ENCODE results near the gene WASL. TPM values are rescaled to one million over a fixed set of nuclear protein-coding genes. Genes with fewer than 3 reads are reported as not detected.

The WASL gene
- total RNA-seq, 1 donor from 2014 or later: 38.2 TPM

- H3K27ac Mint-ChIP-seq: peak overlapping the region; percentile 99
- H3K36me3 Mint-ChIP-seq (ENCODE audit: insufficient read depth): no peaks in the 10 kb centered on the region
- H3K9me3 Mint-ChIP-seq (ENCODE audit: low read depth): no peaks in the 10 kb centered on the region
- no peaks in the 10 kb centered on the region for H3K27me3 Mint-ChIP-seq
- H3K4me3 Mint-ChIP-seq (ENCODE audit: low read depth): peak overlapping the region; percentile 99
- no peak for DNase-seq (ENCODE audit: low spot score, unreplicated experiment)
- peaks cover 47% of the 10 kb centered on the region for H3K4me1 Mint-ChIP-seq (ENCODE audit: low read depth)
- no peak for TF ChIP-seq CTCF (IDR thresholded peaks at IDR 0.05; ENCODE audit: unreplicated experiment)
Observed at GRCh38 chr7:123746055-123746454, 2.7 kb downstream of the WASL start.

- H3K4me1 Mint-ChIP-seq (ENCODE audit: low read depth): peaks cover 47% of the 10 kb centered on the region
- no peaks in the 10 kb centered on the region for H3K9me3 Mint-ChIP-seq (ENCODE audit: low read depth)
- H3K36me3 Mint-ChIP-seq (ENCODE audit: insufficient read depth): no peaks in the 10 kb centered on the region
- peak overlapping the region; percentile 15 for H3K4me3 Mint-ChIP-seq (ENCODE audit: low read depth)
- no peak for DNase-seq (ENCODE audit: low spot score, unreplicated experiment)
- H3K27me3 Mint-ChIP-seq: no peaks in the 10 kb centered on the region
- no peak for TF ChIP-seq CTCF (IDR thresholded peaks at IDR 0.05; ENCODE audit: unreplicated experiment)
- H3K27ac Mint-ChIP-seq: peak overlapping the region; percentile 88
Observed at GRCh38 chr7:123745437-123745836, 3.4 kb downstream of the WASL start.

DNA sequence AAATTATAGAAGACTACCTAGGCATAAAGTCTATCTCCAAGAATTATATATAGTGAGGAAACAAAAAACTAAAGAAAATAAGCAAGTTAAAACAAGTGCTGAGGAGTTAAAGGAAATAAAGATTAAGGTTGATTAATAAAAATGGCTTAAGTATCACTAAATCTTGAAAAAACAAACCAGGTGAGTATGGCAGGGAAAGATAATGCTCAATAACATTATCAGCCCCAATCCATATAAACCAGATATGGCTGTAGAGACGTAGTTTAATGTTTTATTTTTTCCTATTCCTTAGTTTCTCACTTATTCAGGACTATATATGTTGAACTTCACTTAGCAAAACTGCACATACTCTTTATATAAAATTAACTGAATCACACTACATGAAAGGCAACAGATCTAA, 4.4 kb downstream of the WASL start:
- no peaks in the 10 kb centered on the region for H3K9me3 Mint-ChIP-seq (ENCODE audit: low read depth)
- no peak for TF ChIP-seq CTCF (IDR thresholded peaks at IDR 0.05; ENCODE audit: unreplicated experiment)
- H3K27me3 Mint-ChIP-seq: no peaks in the 10 kb centered on the region

DNA sequence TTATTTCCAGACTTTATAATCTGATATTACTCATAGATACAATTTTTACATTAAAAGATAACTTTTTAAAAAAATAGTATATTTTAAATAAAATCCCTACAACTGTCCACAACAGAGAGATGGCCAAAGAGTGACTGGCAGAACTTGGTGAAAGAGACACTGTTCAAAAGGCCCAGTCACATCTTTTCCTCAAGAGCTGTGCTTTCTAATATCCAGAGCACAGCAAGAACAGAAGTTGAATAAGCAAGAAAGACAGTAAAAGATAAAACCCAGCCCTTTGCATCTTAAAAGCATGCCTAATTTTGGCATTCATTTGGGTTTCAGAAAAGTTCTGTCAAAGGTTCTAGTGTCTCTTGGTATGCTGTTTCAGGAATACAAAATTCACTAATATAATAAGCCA, 6.9 kb downstream of the WASL start:
- H3K27me3 Mint-ChIP-seq: no peaks in the 10 kb centered on the region
- DNase-seq (ENCODE audit: low spot score, unreplicated experiment): no peak
- no peak for TF ChIP-seq CTCF (IDR thresholded peaks at IDR 0.05; ENCODE audit: unreplicated experiment)
- H3K36me3 Mint-ChIP-seq (ENCODE audit: insufficient read depth): peaks cover 4% of the 10 kb centered on the region
- peaks cover 8% of the 10 kb centered on the region for H3K9me3 Mint-ChIP-seq (ENCODE audit: low read depth)
- H3K27ac Mint-ChIP-seq: no peak overlapping the region
- no peak overlapping the region for H3K4me3 Mint-ChIP-seq (ENCODE audit: low read depth)
- peaks cover 45% of the 10 kb centered on the region for H3K4me1 Mint-ChIP-seq (ENCODE audit: low read depth)

More for the DNA sequence above, 4.4 kb downstream of the WASL start:
- no peak for DNase-seq (ENCODE audit: low spot score, unreplicated experiment)
- Mint-ChIP-seq H3K4me3 (ENCODE audit: low read depth) (no peak overlapping the region), H3K4me1 (ENCODE audit: low read depth) (peaks cover 46% of the 10 kb centered on the region), H3K27ac (no peak overlapping the region), H3K36me3 (ENCODE audit: insufficient read depth) (no peaks in the 10 kb centered on the region)

GRCh38 chr7:123738808-123739207, 10.0 kb downstream of the WASL start:
- no peak overlapping the region for H3K4me3 Mint-ChIP-seq (ENCODE audit: low read depth)
- H3K27ac Mint-ChIP-seq: no peak overlapping the region

More at GRCh38 chr7:123738808-123739207, 10.0 kb downstream of the WASL start:
- H3K9me3 Mint-ChIP-seq (ENCODE audit: low read depth): peaks cover 8% of the 10 kb centered on the region
- H3K27me3 Mint-ChIP-seq: no peaks in the 10 kb centered on the region
- peaks cover 8% of the 10 kb centered on the region for H3K36me3 Mint-ChIP-seq (ENCODE audit: insufficient read depth)
- TF ChIP-seq CTCF (IDR thresholded peaks at IDR 0.05; ENCODE audit: unreplicated experiment): no peak
- H3K4me1 Mint-ChIP-seq (ENCODE audit: low read depth): peaks cover 25% of the 10 kb centered on the region
- no peak for DNase-seq (ENCODE audit: low spot score, unreplicated experiment)

Data from progenitor cell of endocrine pancreas (in vitro differentiated cells).